Right lobe of liver (tissue), 6 donors: ENCODE measurements around the gene SLC9A5. TPM values are rescaled to one million over a fixed set of nuclear protein-coding genes. Genes with fewer than 3 reads are reported as not detected.

ENCODE experiments used
- ATAC-seq, 4 donors: fragments of 200-7000 bp; cut with Tn5 transposase; one replicate each; pipeline ENCODE4 v1.9.1; 2020; ENCODE audit warnings: mild to moderate bottlenecking in 4 of 4, moderate library complexity in 4 of 4
- DNase-seq, 3 donors: peaks; one replicate each; pipeline ENCODE4 v3.0.0-alpha.2; 2020
- H3K27ac ChIP-seq, 3 donors: fragments of 200-600 bp; one replicate each; pipeline ENCODE4 v1.8.0; 2022
- H3K27me3 ChIP-seq, 2 donors: fragments of 200-600 bp; one replicate each; pipeline ENCODE4 v1.8.0; 2022
- H3K36me3 ChIP-seq, 4 donors: fragments of 200-600 bp; sonication (generic) in 1 of 4; one replicate each; pipeline versions ENCODE4 v1.5.1 to v1.8.0; 2017 to 2022; ENCODE audit warnings: control low read depth in 1 of 4
- H3K4me1 ChIP-seq, 4 donors: fragments of 200-600 bp; sonication (generic) in 1 of 4; one replicate each; pipeline versions ENCODE4 v1.5.1 to v1.8.0; 2017 to 2022; ENCODE audit warnings: control low read depth in 1 of 4
- H3K4me3 ChIP-seq, 3 donors: fragments of 200-600 bp; one replicate each; pipeline ENCODE4 v1.8.0; 2022
- H3K9me3 ChIP-seq, 4 donors: fragments of 200-600 bp; sonication (generic) in 1 of 4; one replicate each; pipeline versions ENCODE4 v1.5.1 to v1.8.0; 2017 to 2022; ENCODE audit warnings: control low read depth in 1 of 4
- POLR2A ChIP-seq: fragments of 450-650 bp; IDR thresholded peaks from one replicate; pipeline ENCODE4 v1.6.1; 2017; ENCODE audit warnings: antibody characterized with exemption, mild to moderate bottlenecking
- WGBS: methylation state at CpG from one replicate; pipeline ENCODE4 v1.1.6; 2018; ENCODE audit warnings: low coverage, low lambda C conversion rate; ENCODE audit not compliant: insufficient coverage; ENCODE audit errors: missing lambda C conversion rate; 5-methylcytosine and 5-hydroxymethylcytosine counted together
- intact Hi-C, 2 donors: fragments of 100-400 bp; cut with DNase I; formaldehyde crosslinking; loops; one replicate each; pipeline versions ENCODE4 v1.11.2 to v1.14.1; 2022
- total RNA-seq, 6 experiments: library from RNA; depleted of rRNA in 2 of 6; stranded (reverse); fragments of >200 nt in 2 of 6; fragmentation: NEBNext Ultra II Directional in 3 of 6; extraction: Animal tissue kit (Norgen Biotek cat#: 25700) in 3 of 6; gene quantifications; one replicate each; pipeline versions ENCODE4 v1.1.0 to v1.2.4, GENCODE V29; 2016 to 2023
- TF ChIP-seq, protein P1 (sequence below), 4 donors: fragments of 200-600 bp in 3 of 4; fragments of 450-650 bp in 1 of 4; IDR thresholded peaks; one replicate each; pipeline versions ENCODE4 v1.5.1 to v1.8.0; 2016 to 2022; ENCODE audit warnings: antibody characterized with exemption in 4 of 4, mild to moderate bottlenecking in 2 of 4
- donor health status: DM: no; HTN: yes; CAD: no.
- donor health status: DM: no; HTN: no; CAD: no.
- donor health status: DM: no; HTN: no; CAD: no.
- donor health status: DM: no; HTN: yes; CAD: no.
- donor health status: DM: no; HTN: yes; CAD: no.

The SLC9A5 gene
- total RNA-seq, 6 experiments from 2014 or later: 0.06 to 0.53 (median 0.15) TPM

DNA sequence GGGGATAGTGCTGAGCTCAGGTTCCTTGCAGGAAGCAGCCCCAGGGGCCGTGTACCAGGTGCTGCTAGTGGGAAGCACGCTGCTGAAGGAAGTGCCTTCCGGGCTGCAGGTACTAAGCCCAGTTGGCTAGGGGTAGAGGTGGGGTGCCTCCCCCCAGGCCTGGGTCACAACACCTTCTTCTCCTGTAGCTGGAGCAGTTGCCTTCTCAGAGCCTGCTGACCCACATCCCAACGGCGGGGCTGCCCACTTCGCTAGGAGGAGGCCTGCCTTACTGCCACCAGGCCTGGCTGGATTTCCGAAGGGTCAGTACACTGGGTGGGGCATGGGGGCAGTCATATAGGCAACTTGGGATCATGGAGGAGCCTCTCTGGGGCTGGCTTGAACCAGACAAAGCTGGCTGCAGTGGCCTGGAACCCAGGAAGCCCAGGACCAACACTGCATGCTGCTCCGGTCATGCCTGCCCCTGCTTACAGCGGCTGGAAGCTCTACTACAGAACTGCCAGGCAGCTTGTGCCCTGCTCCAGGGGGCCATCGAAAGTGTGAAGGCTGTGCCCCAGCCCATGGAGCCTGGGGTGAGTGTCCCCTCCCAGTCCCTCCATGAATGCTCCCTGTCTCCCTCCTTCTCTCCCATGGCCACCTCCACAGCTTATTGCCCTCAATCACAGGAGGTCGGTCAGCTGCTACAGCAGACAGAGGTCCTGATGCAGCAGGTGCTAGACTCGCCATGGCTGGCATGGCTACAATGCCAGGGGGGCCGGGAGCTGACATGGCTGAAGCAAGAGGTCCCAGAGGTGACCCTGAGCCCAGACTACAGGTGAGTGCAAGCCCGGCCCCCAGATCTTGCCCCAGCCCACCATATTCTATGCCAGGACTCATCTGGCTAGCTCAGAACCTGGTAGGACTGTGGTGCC lies 33.0 kb downstream of the SLC9A5 start:
- Histone ChIP-seq H3K4me3 (no peak overlapping the region), H3K4me1 (no peaks in the 10 kb centered on the region), H3K36me3 (no peaks in the 10 kb centered on the region), H3K9me3 (no peaks in the 10 kb centered on the region), H3K27me3 (no peaks in the 10 kb centered on the region), H3K27ac (no peak overlapping the region)
- intact Hi-C loops: no loop called here
- DNase-seq (no peak), ATAC-seq (no peak)
- no CpG with 5 or more reads among the region's 14 CpGs for WGBS
- no peak for TF ChIP-seq POLR2A
- TF ChIP-seq, protein P1, sequence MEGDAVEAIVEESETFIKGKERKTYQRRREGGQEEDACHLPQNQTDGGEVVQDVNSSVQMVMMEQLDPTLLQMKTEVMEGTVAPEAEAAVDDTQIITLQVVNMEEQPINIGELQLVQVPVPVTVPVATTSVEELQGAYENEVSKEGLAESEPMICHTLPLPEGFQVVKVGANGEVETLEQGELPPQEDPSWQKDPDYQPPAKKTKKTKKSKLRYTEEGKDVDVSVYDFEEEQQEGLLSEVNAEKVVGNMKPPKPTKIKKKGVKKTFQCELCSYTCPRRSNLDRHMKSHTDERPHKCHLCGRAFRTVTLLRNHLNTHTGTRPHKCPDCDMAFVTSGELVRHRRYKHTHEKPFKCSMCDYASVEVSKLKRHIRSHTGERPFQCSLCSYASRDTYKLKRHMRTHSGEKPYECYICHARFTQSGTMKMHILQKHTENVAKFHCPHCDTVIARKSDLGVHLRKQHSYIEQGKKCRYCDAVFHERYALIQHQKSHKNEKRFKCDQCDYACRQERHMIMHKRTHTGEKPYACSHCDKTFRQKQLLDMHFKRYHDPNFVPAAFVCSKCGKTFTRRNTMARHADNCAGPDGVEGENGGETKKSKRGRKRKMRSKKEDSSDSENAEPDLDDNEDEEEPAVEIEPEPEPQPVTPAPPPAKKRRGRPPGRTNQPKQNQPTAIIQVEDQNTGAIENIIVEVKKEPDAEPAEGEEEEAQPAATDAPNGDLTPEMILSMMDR (IDR thresholded peaks at IDR 0.05): no peak

- no peaks in the 10 kb centered on the region for H3K9me3 ChIP-seq
- no peaks in the 10 kb centered on the region for H3K27me3 ChIP-seq
- WGBS: 100% methylated on average over 2 of the region's 10 CpGs
- TF ChIP-seq, protein P1 (IDR thresholded peaks at IDR 0.05): no peak
- no peak for TF ChIP-seq POLR2A
- H3K27ac ChIP-seq: no peak overlapping the region
- no peaks in the 10 kb centered on the region for H3K4me1 ChIP-seq
- H3K36me3 ChIP-seq: no peaks in the 10 kb centered on the region
- DNase-seq (no peak), ATAC-seq (no peak)
- H3K4me3 ChIP-seq: no peak overlapping the region
- intact Hi-C loops: no loop called here
Observed at GRCh38 chr16:67282447-67282805, 33.6 kb downstream of the SLC9A5 start.

DNA sequence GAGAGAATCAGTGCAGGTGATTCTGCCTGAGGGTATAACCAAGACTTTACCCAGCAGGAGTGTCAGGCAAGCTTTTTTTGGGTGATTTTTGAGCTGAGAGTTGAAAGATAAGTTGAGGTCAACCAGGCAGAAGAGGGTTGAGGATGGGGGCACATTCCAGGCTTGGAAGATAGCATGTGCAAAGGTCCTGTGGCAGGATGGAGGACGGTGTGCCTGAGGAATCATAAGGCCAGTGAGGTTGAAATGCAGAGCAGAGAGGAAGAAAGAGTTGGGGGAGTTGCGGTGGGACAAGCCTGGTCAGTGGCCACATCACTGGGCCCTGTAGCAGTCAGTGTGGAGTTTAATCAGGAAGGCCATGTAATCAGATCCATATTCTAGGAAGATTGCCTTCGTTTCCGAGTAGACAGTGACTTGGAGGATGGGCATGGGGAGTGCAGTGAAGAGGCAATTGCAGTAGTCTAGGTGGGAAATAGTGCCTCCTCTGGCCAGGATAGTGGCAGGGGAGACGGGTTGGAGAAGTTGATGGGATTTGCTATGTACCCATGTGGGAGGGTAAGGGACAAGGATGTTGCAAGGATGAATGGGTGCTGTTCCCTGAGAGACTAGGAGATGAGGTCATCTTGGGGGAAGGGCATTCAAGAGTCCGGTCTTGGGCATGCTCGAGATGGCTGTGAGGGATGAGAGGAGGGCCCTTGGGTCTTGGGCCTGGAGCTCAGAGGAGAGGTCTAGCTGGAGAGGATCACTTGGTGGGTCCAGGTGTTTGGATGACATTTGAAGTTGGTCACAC lies 34.5 kb downstream of the SLC9A5 start:
- no peak for ATAC-seq
- 85% methylated on average over 5 of the region's 7 CpGs for WGBS

DNA sequence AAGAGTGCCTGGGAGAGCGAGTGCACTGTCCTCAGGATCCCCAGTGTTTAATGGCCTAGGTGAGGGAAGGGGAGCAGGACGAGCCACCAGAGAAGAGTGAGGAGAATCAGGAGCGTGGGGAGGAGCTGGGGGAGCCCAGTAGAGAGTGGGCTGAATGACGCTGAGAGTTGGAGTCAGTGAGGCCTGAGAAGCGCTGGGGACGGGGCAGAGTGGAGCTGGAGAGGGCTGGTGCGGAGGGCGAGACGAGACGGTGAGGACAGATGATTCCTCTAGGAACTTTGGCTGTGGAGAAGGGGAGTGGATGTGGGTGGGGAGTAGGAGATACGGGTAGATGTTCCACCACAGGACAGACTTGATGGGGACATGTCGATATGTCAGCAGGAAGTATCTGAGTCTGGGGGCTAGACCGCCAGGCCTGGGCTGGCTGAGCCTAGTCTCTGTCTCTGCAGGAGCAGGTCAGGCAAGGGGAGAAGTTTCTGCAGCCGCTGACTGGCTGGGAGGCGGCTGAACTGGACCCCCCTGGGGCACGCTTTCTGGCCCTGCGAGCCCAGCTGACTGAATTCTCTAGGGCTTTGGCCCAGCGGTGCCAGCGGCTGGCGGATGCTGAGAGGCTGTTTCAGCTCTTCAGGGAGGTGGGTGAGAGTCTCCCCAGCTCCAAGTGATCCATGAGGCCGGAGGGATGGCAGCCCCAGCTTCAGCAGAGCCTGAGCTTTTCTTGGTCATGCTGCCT lies 35.2 kb downstream of the SLC9A5 start:
- intact Hi-C loops: no loop called here
- WGBS: 82% methylated on average over 10 of the region's 21 CpGs
- H3K27me3 ChIP-seq: no peaks in the 10 kb centered on the region
- H3K4me1 ChIP-seq: no peaks in the 10 kb centered on the region
- no peak overlapping the region for H3K27ac ChIP-seq
- no peaks in the 10 kb centered on the region for H3K36me3 ChIP-seq
- no peak for ATAC-seq
- TF ChIP-seq, protein P1 (IDR thresholded peaks at IDR 0.05): no peak
- TF ChIP-seq POLR2A: no peak
- H3K4me3 ChIP-seq: no peak overlapping the region
- DNase-seq: no peak
- H3K9me3 ChIP-seq: no peaks in the 10 kb centered on the region

More for the DNA sequence above, 34.5 kb downstream of the SLC9A5 start:
- intact Hi-C loops: no loop called here
- H3K4me1 ChIP-seq: no peaks in the 10 kb centered on the region
- no peak overlapping the region for H3K4me3 ChIP-seq
- DNase-seq: no peak
- no peaks in the 10 kb centered on the region for H3K36me3 ChIP-seq
- TF ChIP-seq, protein P1 (IDR thresholded peaks at IDR 0.05): no peak
- TF ChIP-seq POLR2A: no peak
- H3K27me3 ChIP-seq: no peaks in the 10 kb centered on the region
- H3K27ac ChIP-seq: no peak overlapping the region
- no peaks in the 10 kb centered on the region for H3K9me3 ChIP-seq
